ENCODE data around the gene MLXIP. TPM values are rescaled to one million over a fixed set of nuclear protein-coding genes. Genes with fewer than 3 reads are reported as not detected.
A peak's percentile ranks its signal among the peaks of the same experiment; 100 is the strongest.

Gene MLXIP
- total and polyA plus RNA-seq, 12 donors = 13.7 to 98.1 (median 40.1) TPM

- Histone ChIP-seq H3K27ac (peak overlapping the region in 2 of 5 donors; percentile 47 to 73), H3K27me3 (no peaks in the 10 kb centered on the region), H3K9me3 (replicated peaks in 1 of 3) (no peaks in the 10 kb centered on the region), H3K36me3 (replicated peaks in 1 of 2) (no peaks in the 10 kb centered on the region), H3K4me3 (peak overlapping the region in 1 of 4 donors; percentile 12), H3K4me1 (replicated peaks in 1 of 2) (peaks cover 26 to 48% of the 10 kb centered on the region in 2 donors)
- intact Hi-C loops (cut with DNase I) = no loop called here
- TF ChIP-seq CTCF (IDR thresholded peaks at IDR 0.05) (no peak), POLR2A (IDR thresholded peaks at IDR 0.05) (no peak)
- 11 to 24% (median 16%) methylated on average over 9 to 13 of the region's 13 CpGs for WGBS, 4 donors
- DNase-seq = peak in 6 of 7 donors; percentile 46 to 74 (median 61)
Measured at GRCh38 chr12:122067966-122068365, 10.6 kb upstream of the MLXIP start.

- intact Hi-C loops (cut with DNase I) = no loop called here
- WGBS, 4 donors = 46 to 62% (median 48%) methylated on average over 4 to 11 of the region's 11 CpGs
- no peaks in the 10 kb centered on the region for H3K9me3 ChIP-seq (replicated peaks in 1 of 3)
Measured at GRCh38 chr12:122072031-122072970, 6.3 kb upstream of the MLXIP start.

GRCh38 chr12:122073815-122074214 lies 4.7 kb upstream of the MLXIP start:
- no peak for DNase-seq
- Histone ChIP-seq H3K36me3 (replicated peaks in 1 of 2) (no peaks in the 10 kb centered on the region), H3K9me3 (replicated peaks in 1 of 3) (no peaks in the 10 kb centered on the region), H3K4me3 (no peak overlapping the region), H3K27me3 (no peaks in the 10 kb centered on the region), H3K27ac (no peak overlapping the region), H3K4me1 (replicated peaks in 1 of 2) (peaks cover 8 to 22% of the 10 kb centered on the region in 2 donors)
- TF ChIP-seq CTCF (IDR thresholded peaks at IDR 0.05) (no peak), POLR2A (IDR thresholded peaks at IDR 0.05) (no peak)
- WGBS, 4 donors = 95 to 100% (median 98%) methylated on average over 1 of the region's 1 CpG
- intact Hi-C loops (cut with DNase I) = no loop called here

More at GRCh38 chr12:122072031-122072970, 6.3 kb upstream of the MLXIP start:
- Histone ChIP-seq H3K27me3 (no peaks in the 10 kb centered on the region), H3K27ac (peak overlapping the region in 4 of 5 donors; percentile 45 to 79 (median 64)), H3K4me3 (no peak overlapping the region), H3K36me3 (replicated peaks in 1 of 2) (no peaks in the 10 kb centered on the region), H3K4me1 (replicated peaks in 1 of 2) (peaks cover 17 to 26% of the 10 kb centered on the region in 2 donors)
- peak; percentile 76 to 89 (median 81) for DNase-seq
- TF ChIP-seq POLR2A (IDR thresholded peaks at IDR 0.05) (peak in 1 of 2 donors; percentile 32), CTCF (IDR thresholded peaks at IDR 0.05) (peak in 1 of 6 experiments; percentile 21)

GRCh38 chr12:122076743-122077495 lies 1.6 kb upstream of the MLXIP start:
- H3K4me1 ChIP-seq (replicated peaks in 1 of 2) = peaks cover 20 to 35% of the 10 kb centered on the region in 2 donors
- no peak overlapping the region for H3K27ac ChIP-seq
- no peak for DNase-seq
- H3K9me3 ChIP-seq (replicated peaks in 1 of 3) = no peaks in the 10 kb centered on the region
- 87 to 95% (median 92%) methylated on average over 10 of the region's 10 CpGs for WGBS, 4 donors
- no peaks in the 10 kb centered on the region for H3K27me3 ChIP-seq
- intact Hi-C loops (cut with DNase I) = no loop called here
- no peak overlapping the region for H3K4me3 ChIP-seq
- TF ChIP-seq POLR2A (IDR thresholded peaks at IDR 0.05) = no peak
- TF ChIP-seq CTCF (IDR thresholded peaks at IDR 0.05) = no peak
- H3K36me3 ChIP-seq (replicated peaks in 1 of 2) = no peaks in the 10 kb centered on the region
